ENCODE measurements around the gene CEP68.
"Not testable (repeated sequence)": the region's sequence is repeated elsewhere in the genome, so short reads cannot be mapped to it uniquely, and the experiment has no call there.

The CEP68 gene

DNA sequence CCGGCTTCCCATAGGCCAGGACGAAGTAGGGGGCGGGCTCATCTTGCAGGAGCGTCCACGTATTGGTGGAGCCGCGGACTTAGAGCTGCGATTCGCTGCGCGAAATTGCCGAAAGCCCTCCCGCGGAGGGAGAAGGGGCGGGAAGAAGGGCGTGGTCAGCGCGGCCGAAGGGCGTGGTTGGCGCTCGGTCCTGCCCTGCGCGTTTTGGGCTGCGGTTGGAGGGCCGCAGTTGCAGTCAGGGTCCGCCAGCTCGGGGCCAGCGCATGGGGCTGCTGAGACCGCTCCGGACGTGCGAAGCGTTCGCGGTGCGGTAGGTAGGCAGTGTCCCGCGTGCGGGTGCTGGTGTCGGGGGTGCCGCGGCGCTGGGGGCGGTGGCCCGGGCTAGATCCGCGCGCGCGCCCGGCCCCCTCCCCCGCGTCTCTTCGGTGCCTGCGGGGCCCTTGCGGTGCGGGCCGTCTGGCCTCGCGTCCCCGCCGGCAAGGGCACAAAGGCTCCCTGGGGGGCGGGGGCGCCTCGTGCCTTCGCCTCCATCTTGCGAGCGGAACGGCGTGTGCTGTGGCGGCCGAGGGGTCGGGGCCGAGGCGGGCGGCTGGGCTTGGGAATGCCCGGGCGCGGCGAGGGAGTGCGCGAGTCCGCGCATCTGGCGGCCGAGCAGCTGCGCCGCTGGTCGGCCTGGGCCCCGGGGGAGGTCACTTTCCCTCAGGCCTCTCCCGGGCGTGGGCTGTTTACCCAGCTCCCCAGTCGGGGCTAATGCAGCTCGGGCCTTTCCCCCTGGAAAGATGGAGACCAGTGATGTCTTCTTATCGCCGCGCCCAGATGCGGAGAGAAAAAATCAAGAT lies at the start of gene CEP68:
Gene CEP68, plus strand, starts transcription at position 202 of the 839 bp plus-strand sequence. CDS start 13,029 bp downstream, outside the sequence.
- DNase-seq, result peak; percentile 89 to 98

DNA sequence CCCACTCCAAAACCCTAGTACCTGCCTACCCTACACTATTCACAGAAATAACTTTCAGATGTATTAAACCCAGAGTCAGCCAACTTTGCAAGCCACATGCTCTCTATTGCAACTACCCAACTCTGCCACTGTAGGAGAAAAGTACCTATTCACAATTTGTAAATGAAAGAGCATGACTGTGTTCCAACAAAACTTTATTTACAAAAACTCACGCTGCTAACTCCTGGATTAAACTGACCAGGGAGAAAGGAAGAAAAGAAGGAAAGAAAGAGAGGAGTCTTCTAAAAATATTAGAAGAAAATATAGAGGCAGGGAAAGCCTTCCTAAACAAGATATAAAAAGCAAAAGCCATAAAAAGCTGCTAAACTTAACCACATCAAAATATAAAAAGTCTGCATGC lies 42.4 kb upstream of the CEP68 start:
- DNase-seq, result no peak

DNA sequence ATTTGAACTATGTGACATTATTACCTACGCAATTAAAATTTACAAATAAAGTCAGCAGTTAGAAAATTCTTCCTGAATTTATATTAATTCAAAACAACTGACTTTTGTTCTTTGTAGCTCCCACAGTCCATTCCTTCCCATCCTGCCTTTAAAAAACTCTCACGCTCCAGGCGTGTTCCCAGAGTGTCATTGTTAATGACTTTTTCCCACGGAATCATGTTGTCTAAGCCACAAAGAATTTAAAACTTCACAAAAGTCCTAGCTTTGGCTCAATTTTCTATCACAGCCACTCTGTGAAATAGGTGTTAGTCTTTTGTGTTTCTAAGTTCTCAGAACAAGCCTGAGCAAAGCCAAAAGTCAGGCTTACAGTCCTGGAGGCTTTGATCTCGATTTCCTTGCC lies 40.5 kb upstream of the CEP68 start:
- no peak for DNase-seq

DNA sequence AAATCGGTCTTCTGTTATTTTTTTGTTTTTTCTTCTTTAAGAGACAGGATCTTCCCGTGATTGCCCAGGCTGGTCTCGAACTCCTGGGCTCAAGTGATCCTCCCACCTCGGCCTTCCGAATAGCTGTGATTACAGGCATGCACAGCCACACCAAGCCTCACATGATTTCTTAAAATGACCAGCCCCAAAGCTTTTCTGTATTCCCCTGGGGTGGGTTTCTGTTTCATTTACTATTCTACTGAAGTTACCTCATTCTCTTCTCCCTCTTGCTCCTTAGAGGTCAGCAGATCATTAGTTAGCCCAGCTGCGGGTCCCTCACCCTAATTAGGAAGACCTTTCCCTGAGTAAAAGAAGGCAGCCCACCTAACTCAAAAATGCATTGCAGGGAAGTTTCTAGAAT lies 39.4 kb upstream of the CEP68 start:
- no peak for DNase-seq

- DNase-seq, result no peak
These were observed 38.9 kb upstream of the CEP68 start for GRCh38 chr2:65017335-65017734.

- no peak for DNase-seq
These were observed 38.1 kb upstream of the CEP68 start for GRCh38 chr2:65018141-65018582.

- DNase-seq, result no peak
These were observed 37.2 kb upstream of the CEP68 start for GRCh38 chr2:65019010-65019409.

- no peak for DNase-seq
These were observed 36.5 kb upstream of the CEP68 start for GRCh38 chr2:65019675-65020195.

DNA sequence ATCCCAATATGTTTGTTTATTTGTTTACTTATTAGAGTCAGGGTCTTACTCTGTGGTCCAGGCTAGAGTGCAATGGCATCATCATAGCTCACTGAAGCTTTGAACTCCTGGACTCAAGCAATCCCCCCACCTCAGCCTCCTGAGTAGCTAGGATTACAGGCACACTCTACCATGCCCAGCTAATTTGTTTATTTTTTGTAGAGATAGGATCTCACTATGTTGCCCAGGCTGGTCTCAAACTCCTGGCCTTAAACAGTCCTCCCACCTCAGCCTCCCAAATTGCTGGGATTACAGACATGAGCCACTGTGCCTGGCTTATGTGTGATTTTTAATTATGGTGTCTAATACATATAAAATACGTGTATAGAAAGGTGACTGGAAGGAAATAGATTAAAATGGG lies 36.0 kb upstream of the CEP68 start:
- DNase-seq, result not testable (repeated sequence)

GRCh38 chr2:65020943-65021528 lies 35.2 kb upstream of the CEP68 start:
- no peak for DNase-seq

- no peak for DNase-seq
These were observed 34.5 kb upstream of the CEP68 start for GRCh38 chr2:65021709-65022108.

DNA sequence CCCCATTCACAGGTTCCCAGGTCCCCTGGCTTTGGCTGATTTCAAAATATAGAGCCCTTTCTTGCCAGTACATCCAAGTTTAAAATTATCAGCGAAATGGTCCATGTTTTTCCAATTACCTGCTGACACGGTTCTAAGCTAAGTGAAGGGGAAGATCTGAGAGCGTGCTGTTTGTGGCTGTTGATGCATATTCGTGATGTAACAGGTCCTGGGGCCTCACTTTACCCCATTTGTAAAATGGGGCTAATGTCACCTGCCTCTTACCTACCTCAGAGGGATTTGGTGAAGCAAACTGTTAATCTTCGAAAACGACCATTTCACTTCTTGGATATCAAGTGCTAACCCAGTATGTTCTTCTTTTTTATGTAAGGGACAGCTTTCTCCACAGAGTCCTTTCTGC lies 34.0 kb upstream of the CEP68 start:
- no peak for DNase-seq

DNA sequence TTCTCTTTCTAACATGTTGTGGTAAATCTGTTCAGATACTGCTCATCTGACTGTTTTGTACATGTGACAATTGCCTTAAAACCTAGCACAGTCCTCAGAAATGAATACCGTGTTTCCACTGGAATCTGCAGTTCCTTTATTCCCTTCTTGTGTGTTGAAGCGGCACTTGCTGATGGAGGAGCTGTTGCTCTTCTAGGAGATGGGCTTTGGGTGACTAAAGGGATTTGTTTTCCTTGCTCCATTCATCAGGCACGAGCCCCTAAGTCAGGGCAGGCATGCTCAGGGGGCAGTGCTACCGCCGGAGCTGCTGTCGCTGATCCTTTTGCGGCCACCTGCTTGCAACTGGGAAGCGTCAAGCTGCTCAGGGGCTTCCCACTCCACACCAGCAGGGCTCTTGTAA lies 32.5 kb upstream of the CEP68 start:
- no peak for DNase-seq

DNA sequence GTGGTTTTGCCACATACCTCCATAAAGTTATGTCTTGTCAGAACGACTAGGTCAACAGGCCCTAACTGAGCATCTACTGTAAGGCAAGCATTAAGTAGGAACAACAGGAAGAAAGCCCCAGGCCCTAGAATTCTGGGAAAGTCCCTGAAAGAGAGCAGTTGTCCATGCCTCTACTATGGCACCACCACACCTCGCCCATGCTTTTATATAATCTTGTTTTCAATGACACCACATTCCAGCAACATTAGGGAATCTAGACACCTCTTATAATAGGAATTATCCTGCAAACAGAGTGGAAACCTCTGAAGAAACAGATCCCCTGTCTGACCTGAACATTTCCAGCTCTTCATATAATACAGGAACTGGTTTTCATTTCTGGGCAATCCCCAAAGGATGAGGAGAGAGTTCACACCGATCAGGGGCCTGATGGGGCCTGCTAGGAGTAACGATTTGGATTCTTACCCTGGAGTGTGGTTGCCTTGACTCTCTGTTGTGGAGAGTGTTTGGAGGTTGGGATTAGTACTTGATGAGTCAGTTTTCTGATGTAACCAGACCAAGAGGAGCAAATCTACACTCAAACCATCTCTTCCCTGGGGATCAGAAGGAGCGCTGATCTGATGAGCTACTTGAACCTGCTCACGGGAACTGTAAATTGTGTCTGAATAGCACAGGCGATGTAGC lies 31.9 kb upstream of the CEP68 start:
- no peak for DNase-seq

GRCh38 chr2:65025453-65026123 lies 30.6 kb upstream of the CEP68 start:
- DNase-seq, result no peak

DNA sequence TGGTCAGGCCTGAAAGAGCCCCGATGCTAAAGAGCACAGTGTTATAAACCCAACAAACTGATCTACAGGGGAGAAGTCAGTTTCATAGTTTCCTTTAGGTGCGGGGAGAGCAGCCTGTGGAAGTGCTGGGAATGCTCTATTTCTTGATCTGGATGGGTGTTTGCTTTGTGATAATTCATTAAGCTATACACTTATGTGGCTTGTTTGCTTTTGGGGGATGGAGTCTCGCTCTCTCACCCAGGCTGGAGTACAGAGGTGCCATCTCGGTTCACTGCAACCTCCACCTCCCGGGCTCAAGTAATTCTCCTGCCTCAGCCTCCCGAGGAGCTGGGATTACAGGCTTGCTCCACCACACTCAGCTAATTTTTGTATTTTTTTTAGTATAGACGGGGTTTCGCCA lies 30.1 kb upstream of the CEP68 start:
- no peak for DNase-seq

DNA sequence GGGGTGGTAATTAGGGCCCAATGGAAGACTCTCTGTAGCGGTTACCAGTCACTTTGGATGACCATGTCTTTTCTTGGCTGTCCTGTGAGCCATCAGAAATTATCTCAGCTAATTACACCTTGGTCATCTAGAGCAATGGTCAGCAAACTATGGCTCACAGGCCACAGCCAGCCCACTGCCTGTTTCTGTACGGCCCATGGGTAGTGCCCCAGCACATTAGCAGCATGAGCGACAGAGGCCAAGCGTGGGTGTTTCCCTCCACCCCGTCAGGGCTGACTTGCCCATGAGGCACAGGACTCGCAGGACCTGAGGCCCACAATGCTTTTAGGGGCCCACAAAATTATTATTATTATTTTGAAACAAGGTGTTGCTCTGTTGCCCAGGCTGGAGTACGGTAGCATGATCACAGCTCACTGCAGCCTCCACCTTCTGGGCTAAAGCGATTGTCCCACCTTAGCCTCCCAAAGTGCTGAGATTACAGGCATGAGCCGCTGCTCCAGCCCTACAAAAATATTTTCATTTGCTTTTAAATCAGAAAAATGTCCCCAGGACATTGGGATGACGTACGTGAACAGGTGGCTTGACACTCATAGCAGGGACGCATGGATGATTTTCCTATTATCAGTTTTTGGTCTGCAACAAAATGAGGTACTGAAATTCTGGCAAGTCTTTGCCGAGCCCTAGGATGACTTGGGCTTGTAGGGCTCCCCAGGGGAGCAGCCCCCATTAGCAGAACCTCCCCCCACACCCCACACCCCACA lies 29.3 kb upstream of the CEP68 start:
- DNase-seq, result no peak

DNA sequence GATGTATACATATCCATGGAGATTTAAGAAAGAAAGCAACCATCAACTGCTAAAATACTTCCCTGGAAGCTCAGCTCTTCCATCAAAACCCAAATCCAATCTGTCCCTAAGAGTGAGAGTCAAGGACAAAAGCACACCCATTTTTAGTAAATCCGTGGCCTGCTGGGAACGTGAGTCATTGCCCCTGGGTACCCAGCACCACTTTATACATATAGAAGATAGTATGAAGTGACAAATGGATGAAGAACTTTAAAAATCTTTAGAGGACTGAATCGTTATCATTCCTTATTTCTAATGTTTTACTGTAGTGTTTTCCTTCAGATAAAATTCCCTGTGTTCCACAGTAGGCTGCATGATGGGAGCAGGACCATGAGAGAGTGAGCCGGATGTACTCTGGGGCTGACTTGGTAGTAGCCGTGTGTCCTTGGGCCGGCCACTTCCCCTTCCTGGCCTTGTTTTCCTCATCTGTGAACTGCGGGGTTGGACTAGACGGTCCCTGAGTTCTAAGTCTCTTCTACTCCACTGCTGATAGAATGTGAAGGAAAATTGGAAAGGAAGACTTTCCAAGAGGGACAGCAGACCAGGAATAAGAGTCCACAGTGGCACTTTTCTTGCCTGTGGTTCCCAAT lies 28.5 kb upstream of the CEP68 start:
- DNase-seq, result no peak

GRCh38 chr2:65030476-65031332 lies 25.5 kb upstream of the CEP68 start:
- DNase-seq, result no peak

DNA sequence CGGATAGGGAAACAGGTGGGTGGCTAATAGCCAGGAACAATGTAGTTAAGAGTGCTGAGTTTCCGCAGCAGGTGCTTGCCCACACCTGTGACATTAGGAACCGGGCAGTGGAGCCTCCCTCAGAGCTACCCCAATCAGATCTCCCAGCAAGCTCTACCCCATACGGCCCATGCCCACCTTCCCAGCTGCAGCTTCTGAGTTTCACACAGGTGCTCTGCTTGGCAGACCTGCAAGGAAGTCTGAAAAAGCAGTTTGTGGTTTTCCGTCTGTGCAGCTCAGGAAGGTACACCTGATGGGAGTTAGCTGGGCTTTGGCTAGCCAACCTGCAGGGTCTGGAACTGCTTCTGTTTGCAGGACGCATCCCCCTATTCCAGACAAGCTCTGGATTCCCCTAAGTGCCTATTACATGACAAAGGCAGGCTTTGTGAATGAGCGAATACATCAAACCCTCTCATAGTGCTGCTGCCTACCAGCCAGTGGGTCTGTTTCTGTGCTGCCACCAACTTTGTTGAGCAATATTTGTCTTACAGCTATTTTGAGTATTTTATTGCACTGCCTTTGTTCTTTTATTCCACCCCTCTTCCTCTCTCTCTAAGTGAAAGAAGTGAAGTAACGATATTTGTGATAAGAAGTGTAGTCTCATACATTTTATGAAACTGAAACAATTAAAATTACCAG lies 24.7 kb upstream of the CEP68 start:
- no peak for DNase-seq

All from NCI-H446 (cell line).